ENCODE measurements around the gene KCTD13.

Gene KCTD13

GRCh38 chr16:29925781-29926710 is at the start of gene KCTD13:
TSS of gene KCTD13 (minus strand) at chr16:29926226. CDS start at chr16:29926033, 193 bp downstream.
- TF ChIP-seq EZH2 (IDR thresholded peaks at IDR 0.05; ENCODE audit: borderline replicate concordance, low read depth, low read length, severe bottlenecking) (no peak), CTCF (IDR thresholded peaks at IDR 0.05; ENCODE audit: borderline replicate concordance, extremely low read depth, low read length, poor library complexity, severe bottlenecking) (no peak)
- ATAC-seq (ENCODE audit: insufficient read depth, low read depth) (peak; percentile 87), DNase-seq (peak; percentile 91)
- H3K4me1 ChIP-seq (ENCODE audit: insufficient read depth, low read length): peaks cover 33% of the 10 kb centered on the region
- peak within 1 kb of the TSS; percentile 99 for H2AFZ ChIP-seq (ENCODE audit: low read depth, low read length)
- peak within 1 kb of the TSS; percentile 89 for H3K9ac ChIP-seq (ENCODE audit: low read depth, low read length)
- H3K4me3 ChIP-seq (ENCODE audit: low read depth in 1 of 2, low read length in 2 of 2): peak within 1 kb of the TSS; percentile 98 to 100
- peak within 1 kb of the TSS; percentile 94 for H3K27ac ChIP-seq (ENCODE audit: low read length)
- peak within 1 kb of the TSS; percentile 99 for H3K4me2 ChIP-seq (ENCODE audit: insufficient read depth, low read length)
- H3K9me3 ChIP-seq (ENCODE audit: insufficient read depth, low read length, severe bottlenecking): no peaks in the 10 kb centered on the region
- H4K20me1 ChIP-seq (ENCODE audit: insufficient read depth, low read length): peaks cover 13% of the 10 kb centered on the region
- peaks cover 42% of the 10 kb centered on the region for H3K79me2 ChIP-seq (ENCODE audit: insufficient read depth, low read length)
- no peaks in the 10 kb centered on the region for H3K27me3 ChIP-seq (ENCODE audit: insufficient read depth, low read length, poor library complexity)
- H3K36me3 ChIP-seq (ENCODE audit: insufficient read depth, low read length): peaks cover 22% of the 10 kb centered on the region

- no peaks in the 10 kb centered on the region for H3K27me3 ChIP-seq (ENCODE audit: insufficient read depth, low read length, poor library complexity)
- H3K9ac ChIP-seq (ENCODE audit: low read depth, low read length): peak overlapping the region; percentile 90
- peak overlapping the region; percentile 80 to 92; a peak in 3 of 4 replicates for H3K4me3 ChIP-seq (ENCODE audit: low read depth in 1 of 2, low read length in 2 of 2)
- H3K27ac ChIP-seq (ENCODE audit: low read length): peak overlapping the region; percentile 88
- peaks cover 48% of the 10 kb centered on the region for H4K20me1 ChIP-seq (ENCODE audit: insufficient read depth, low read length)
- peak overlapping the region; percentile 79 for H3K4me2 ChIP-seq (ENCODE audit: insufficient read depth, low read length)
- ATAC-seq (ENCODE audit: insufficient read depth, low read depth) (no peak), DNase-seq (no peak)
- H3K79me2 ChIP-seq (ENCODE audit: insufficient read depth, low read length): peaks cover 49% of the 10 kb centered on the region
- H2AFZ ChIP-seq (ENCODE audit: low read depth, low read length): no peak overlapping the region
- TF ChIP-seq EZH2 (IDR thresholded peaks at IDR 0.05; ENCODE audit: borderline replicate concordance, low read depth, low read length, severe bottlenecking) (no peak), CTCF (IDR thresholded peaks at IDR 0.05; ENCODE audit: borderline replicate concordance, extremely low read depth, low read length, poor library complexity, severe bottlenecking) (no peak)
- no peaks in the 10 kb centered on the region for H3K9me3 ChIP-seq (ENCODE audit: insufficient read depth, low read length, severe bottlenecking)
- peaks cover 50% of the 10 kb centered on the region for H3K36me3 ChIP-seq (ENCODE audit: insufficient read depth, low read length)
- peaks cover 45% of the 10 kb centered on the region for H3K4me1 ChIP-seq (ENCODE audit: insufficient read depth, low read length)
These were observed 49.1 kb upstream of the KCTD13 start for GRCh38 chr16:29975134-29975538.

GRCh38 chr16:29974291-29975133 is 48.5 kb upstream of the KCTD13 start:
- peak; percentile 17 for TF ChIP-seq CTCF (IDR thresholded peaks at IDR 0.05; ENCODE audit: borderline replicate concordance, extremely low read depth, low read length, poor library complexity, severe bottlenecking)
- no peak for TF ChIP-seq EZH2 (IDR thresholded peaks at IDR 0.05; ENCODE audit: borderline replicate concordance, low read depth, low read length, severe bottlenecking)
- Histone ChIP-seq H2AFZ (ENCODE audit: low read depth, low read length) (peak overlapping the region; percentile 97), H3K27ac (ENCODE audit: low read length) (peak overlapping the region; percentile 88), H3K36me3 (ENCODE audit: insufficient read depth, low read length) (peaks cover 47% of the 10 kb centered on the region), H3K4me1 (ENCODE audit: insufficient read depth, low read length) (peaks cover 45% of the 10 kb centered on the region), H3K9ac (ENCODE audit: low read depth, low read length) (peak overlapping the region; percentile 90), H3K9me3 (ENCODE audit: insufficient read depth, low read length, severe bottlenecking) (no peaks in the 10 kb centered on the region), H3K4me2 (ENCODE audit: insufficient read depth, low read length) (peak overlapping the region; percentile 79), H3K4me3 (ENCODE audit: low read depth in 1 of 2, low read length in 2 of 2) (peak overlapping the region; percentile 80 to 92), H3K79me2 (ENCODE audit: insufficient read depth, low read length) (peaks cover 49% of the 10 kb centered on the region), H3K27me3 (ENCODE audit: insufficient read depth, low read length, poor library complexity) (no peaks in the 10 kb centered on the region), H4K20me1 (ENCODE audit: insufficient read depth, low read length) (peaks cover 48% of the 10 kb centered on the region)
- no peak for DNase-seq
- ATAC-seq (ENCODE audit: insufficient read depth, low read depth): no peak

All from DND-41 (cell line).